PFSK-1 (cell line): ENCODE measurements around the gene HACD4.

Source experiments
- FOXP2 ChIP-seq: optimal IDR thresholded peaks from 2 replicates; pipeline ENCODE3; 2011; ENCODE audit warnings: borderline replicate concordance, control low read depth, inconsistent platforms; ENCODE audit not compliant: insufficient read depth; ENCODE audit errors: extremely low read length, extremely low read depth
- POLR2AphosphoS5 ChIP-seq: IDR thresholded peaks from 2 replicates; pipeline ENCODE4 v1.6.1; 2012; ENCODE audit warnings: low read depth, mild to moderate bottlenecking, control low read depth, low read length, moderate library complexity
- SIN3A ChIP-seq: IDR thresholded peaks from 2 replicates; pipeline ENCODE4 v1.6.1; 2012; ENCODE audit warnings: mild to moderate bottlenecking, low read length, moderate library complexity, borderline replicate concordance; ENCODE audit not compliant: insufficient read depth
- TAF1 ChIP-seq: IDR thresholded peaks from 2 replicates; pipeline ENCODE4 v1.6.1; 2012; ENCODE audit warnings: low read length, control low read depth, borderline replicate concordance; ENCODE audit not compliant: insufficient read depth
- TF ChIP-seq, protein P1 (sequence below), 2 experiments: IDR thresholded peaks; 2 replicates each; pipeline versions ENCODE4 v1.6.1 to v1.8.0; 2011 to 2012; ENCODE audit warnings: low read depth in 2 of 2, low read length in 2 of 2, control low read depth in 1 of 2, inconsistent platforms in 1 of 2, mild to moderate bottlenecking in 1 of 2, moderate library complexity in 1 of 2; ENCODE audit not compliant: insufficient read depth in 1 of 2

The HACD4 gene

GRCh38 chr9:21047281-21047691, 15.8 kb upstream of the HACD4 start:
- TF ChIP-seq POLR2AphosphoS5 (no peak), SIN3A (no peak), TAF1 (no peak), FOXP2 (no peak)
- TF ChIP-seq, protein P1, sequence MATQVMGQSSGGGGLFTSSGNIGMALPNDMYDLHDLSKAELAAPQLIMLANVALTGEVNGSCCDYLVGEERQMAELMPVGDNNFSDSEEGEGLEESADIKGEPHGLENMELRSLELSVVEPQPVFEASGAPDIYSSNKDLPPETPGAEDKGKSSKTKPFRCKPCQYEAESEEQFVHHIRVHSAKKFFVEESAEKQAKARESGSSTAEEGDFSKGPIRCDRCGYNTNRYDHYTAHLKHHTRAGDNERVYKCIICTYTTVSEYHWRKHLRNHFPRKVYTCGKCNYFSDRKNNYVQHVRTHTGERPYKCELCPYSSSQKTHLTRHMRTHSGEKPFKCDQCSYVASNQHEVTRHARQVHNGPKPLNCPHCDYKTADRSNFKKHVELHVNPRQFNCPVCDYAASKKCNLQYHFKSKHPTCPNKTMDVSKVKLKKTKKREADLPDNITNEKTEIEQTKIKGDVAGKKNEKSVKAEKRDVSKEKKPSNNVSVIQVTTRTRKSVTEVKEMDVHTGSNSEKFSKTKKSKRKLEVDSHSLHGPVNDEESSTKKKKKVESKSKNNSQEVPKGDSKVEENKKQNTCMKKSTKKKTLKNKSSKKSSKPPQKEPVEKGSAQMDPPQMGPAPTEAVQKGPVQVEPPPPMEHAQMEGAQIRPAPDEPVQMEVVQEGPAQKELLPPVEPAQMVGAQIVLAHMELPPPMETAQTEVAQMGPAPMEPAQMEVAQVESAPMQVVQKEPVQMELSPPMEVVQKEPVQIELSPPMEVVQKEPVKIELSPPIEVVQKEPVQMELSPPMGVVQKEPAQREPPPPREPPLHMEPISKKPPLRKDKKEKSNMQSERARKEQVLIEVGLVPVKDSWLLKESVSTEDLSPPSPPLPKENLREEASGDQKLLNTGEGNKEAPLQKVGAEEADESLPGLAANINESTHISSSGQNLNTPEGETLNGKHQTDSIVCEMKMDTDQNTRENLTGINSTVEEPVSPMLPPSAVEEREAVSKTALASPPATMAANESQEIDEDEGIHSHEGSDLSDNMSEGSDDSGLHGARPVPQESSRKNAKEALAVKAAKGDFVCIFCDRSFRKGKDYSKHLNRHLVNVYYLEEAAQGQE (IDR thresholded peaks at IDR 0.05; ENCODE audit: insufficient read depth in 1 of 2, low read depth in 2 of 2, low read length in 2 of 2): no peak

DNA sequence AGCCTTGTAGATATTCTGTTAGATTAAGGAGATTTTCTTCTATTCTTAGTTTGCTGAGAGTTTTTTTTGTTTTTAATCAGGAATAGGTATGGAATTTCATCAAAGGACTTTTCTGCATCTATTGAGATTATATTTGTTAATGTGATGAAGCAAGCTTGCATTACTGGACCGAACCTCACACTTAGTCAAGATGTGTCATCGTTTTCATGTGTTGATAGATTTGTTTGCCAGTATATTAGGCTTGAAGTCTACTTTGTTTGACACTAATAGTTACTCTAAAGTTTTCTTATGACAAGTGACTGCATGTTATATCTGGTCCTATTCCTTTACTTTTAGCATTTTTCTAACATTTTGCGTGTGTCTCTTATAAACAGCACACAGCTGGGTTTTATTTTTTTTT, 12.4 kb upstream of the HACD4 start:
- TF ChIP-seq, protein P1 (IDR thresholded peaks at IDR 0.05; ENCODE audit: insufficient read depth in 1 of 2, low read depth in 2 of 2, low read length in 2 of 2): no peak
- TF ChIP-seq POLR2AphosphoS5 (no peak), FOXP2 (no peak), SIN3A (no peak), TAF1 (no peak)

DNA sequence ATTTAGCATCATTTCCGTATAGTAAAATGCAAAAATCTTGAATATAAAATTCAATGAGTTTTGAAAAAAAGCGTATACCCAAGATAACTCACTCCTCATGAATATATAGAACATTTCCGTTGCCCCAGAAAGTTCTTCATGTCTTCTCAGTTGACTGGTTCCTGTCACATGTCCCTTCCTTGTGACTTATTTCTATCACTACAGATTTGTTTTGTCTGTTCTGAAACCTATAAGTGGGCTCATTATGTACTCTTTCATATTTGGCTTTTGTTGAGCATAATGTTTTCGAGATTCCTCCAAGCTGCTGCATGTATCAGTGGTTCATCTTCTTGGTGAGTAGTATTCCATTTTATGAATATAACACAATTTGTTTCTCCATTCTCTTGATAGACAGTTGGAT, 11.0 kb upstream of the HACD4 start:
- TF ChIP-seq, protein P1 (IDR thresholded peaks at IDR 0.05; ENCODE audit: insufficient read depth in 1 of 2, low read depth in 2 of 2, low read length in 2 of 2): no peak
- TF ChIP-seq SIN3A (no peak), TAF1 (no peak), FOXP2 (no peak), POLR2AphosphoS5 (no peak)

DNA sequence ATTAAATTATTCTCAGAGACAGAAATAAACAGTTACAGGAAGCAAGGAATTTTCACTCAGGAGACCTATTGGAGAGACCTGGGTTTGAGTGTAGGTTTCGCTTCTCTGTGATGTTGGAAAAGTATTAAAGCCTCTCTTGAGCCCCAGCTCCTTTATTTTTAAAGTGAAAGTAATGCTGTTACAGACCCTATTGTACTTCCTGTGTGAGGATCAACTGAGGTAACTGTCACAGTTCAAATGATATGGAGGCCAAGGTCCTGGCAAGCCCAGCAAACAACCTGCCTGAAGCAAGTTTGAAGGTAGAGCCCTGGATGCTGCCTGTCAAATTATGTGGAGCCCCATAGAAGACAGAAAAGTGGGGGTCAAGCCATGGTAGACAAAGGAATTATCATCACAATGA, 7.9 kb upstream of the HACD4 start:
- TF ChIP-seq POLR2AphosphoS5 (no peak), SIN3A (no peak)

GRCh38 chr9:21037278-21037677, 5.8 kb upstream of the HACD4 start:
- TF ChIP-seq POLR2AphosphoS5 (no peak), SIN3A (no peak), TAF1 (no peak), FOXP2 (no peak)
- TF ChIP-seq, protein P1 (IDR thresholded peaks at IDR 0.05; ENCODE audit: insufficient read depth in 1 of 2, low read depth in 2 of 2, low read length in 2 of 2): no peak
